ENCODE measurements around the gene KIF12.

- TF ChIP-seq, protein P1, sequence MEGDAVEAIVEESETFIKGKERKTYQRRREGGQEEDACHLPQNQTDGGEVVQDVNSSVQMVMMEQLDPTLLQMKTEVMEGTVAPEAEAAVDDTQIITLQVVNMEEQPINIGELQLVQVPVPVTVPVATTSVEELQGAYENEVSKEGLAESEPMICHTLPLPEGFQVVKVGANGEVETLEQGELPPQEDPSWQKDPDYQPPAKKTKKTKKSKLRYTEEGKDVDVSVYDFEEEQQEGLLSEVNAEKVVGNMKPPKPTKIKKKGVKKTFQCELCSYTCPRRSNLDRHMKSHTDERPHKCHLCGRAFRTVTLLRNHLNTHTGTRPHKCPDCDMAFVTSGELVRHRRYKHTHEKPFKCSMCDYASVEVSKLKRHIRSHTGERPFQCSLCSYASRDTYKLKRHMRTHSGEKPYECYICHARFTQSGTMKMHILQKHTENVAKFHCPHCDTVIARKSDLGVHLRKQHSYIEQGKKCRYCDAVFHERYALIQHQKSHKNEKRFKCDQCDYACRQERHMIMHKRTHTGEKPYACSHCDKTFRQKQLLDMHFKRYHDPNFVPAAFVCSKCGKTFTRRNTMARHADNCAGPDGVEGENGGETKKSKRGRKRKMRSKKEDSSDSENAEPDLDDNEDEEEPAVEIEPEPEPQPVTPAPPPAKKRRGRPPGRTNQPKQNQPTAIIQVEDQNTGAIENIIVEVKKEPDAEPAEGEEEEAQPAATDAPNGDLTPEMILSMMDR (IDR thresholded peaks at IDR 0.05; ENCODE audit: low read length), result no peak
- TF ChIP-seq EZH2 (IDR thresholded peaks at IDR 0.05; ENCODE audit: borderline replicate concordance, low read length), result no peak
Measured at GRCh38 chr9:114089206-114089840, 9.8 kb downstream of the KIF12 start.
